Stimulated activated CD8-positive, alpha-beta memory T cell treated with anti-CD3 and anti-CD28 coated beads, Interleukin-15, amount 100 ng/mL, for 24 hours (primary cell): ENCODE measurements around the gene RAPSN.

Source experiments
- DNase-seq: peaks from one replicate; pipeline ENCODE4 v3.0.0-alpha.2; 2020; ENCODE audit warnings: low read depth

Gene RAPSN

GRCh38 chr11:47407746-47408590, 41.0 kb downstream of the RAPSN start, which contains the start of gene SLC39A13:
Gene SLC39A13 (plus strand): TSS chr11:47408590. CDS start chr11:47410095, 1,505 bp downstream.
- DNase-seq: peak; percentile 93

GRCh38 chr11:47406896-47407745, 41.8 kb downstream of the RAPSN start:
- DNase-seq: no peak

GRCh38 chr11:47403571-47403970, 45.4 kb downstream of the RAPSN start:
- no peak for DNase-seq

GRCh38 chr11:47403135-47403534, 45.8 kb downstream of the RAPSN start:
- no peak for DNase-seq

- no peak for DNase-seq
Measured at GRCh38 chr11:47400768-47401279, 48.1 kb downstream of the RAPSN start.

GRCh38 chr11:47399860-47400767, 48.8 kb downstream of the RAPSN start:
- DNase-seq: no peak

GRCh38 chr11:47398551-47398950, 50.4 kb downstream of the RAPSN start:
- no peak for DNase-seq

GRCh38 chr11:47398011-47398410, 50.9 kb downstream of the RAPSN start:
- no peak for DNase-seq

- DNase-seq: no peak
Measured at GRCh38 chr11:47396049-47396320, 53.0 kb downstream of the RAPSN start.

- DNase-seq: no peak
Measured at GRCh38 chr11:47395223-47396048, 53.5 kb downstream of the RAPSN start.

GRCh38 chr11:47394322-47395222, 54.4 kb downstream of the RAPSN start:
- DNase-seq: no peak

- DNase-seq: no peak
Measured at GRCh38 chr11:47394050-47394321, 55.0 kb downstream of the RAPSN start.

- DNase-seq: no peak
Measured at GRCh38 chr11:47393163-47394049, 55.5 kb downstream of the RAPSN start.

GRCh38 chr11:47392546-47393162, 56.3 kb downstream of the RAPSN start:
- no peak for DNase-seq

- no peak for DNase-seq
Measured at GRCh38 chr11:47391711-47392432, 57.1 kb downstream of the RAPSN start.

GRCh38 chr11:47391077-47391583, 57.8 kb downstream of the RAPSN start:
- DNase-seq: no peak

GRCh38 chr11:47390422-47390760, 58.5 kb downstream of the RAPSN start:
- DNase-seq: no peak
